Skeletal muscle tissue (tissue), 4 donors: ENCODE measurements around the gene SYT2. TPM values are rescaled to one million over a fixed set of nuclear protein-coding genes. Genes with fewer than 3 reads are reported as not detected.
"Not testable (repeated sequence)": the region's sequence is repeated elsewhere in the genome, so short reads cannot be mapped to it uniquely, and the experiment has no call there.

ENCODE experiments used
- H3K27ac ChIP-seq: one replicate; pipeline ENCODE4 v1.7.0; 2013; ENCODE audit warnings: mild to moderate bottlenecking, low read depth, low read length, inconsistent platforms
- H3K27me3 ChIP-seq, 3 donors: one replicate each; pipeline ENCODE4 v1.7.0; 2013; ENCODE audit warnings: low read length in 3 of 3; ENCODE audit not compliant: control insufficient read depth in 3 of 3, insufficient read depth in 3 of 3
- H3K36me3 ChIP-seq, 3 donors: one replicate each; pipeline ENCODE4 v1.7.0; 2013; ENCODE audit warnings: low read length in 3 of 3; ENCODE audit not compliant: control insufficient read depth in 3 of 3, insufficient read depth in 3 of 3
- H3K4me1 ChIP-seq, 3 donors: one replicate each; pipeline ENCODE4 v1.7.0; 2013; ENCODE audit warnings: low read length in 3 of 3, mild to moderate bottlenecking in 3 of 3; ENCODE audit not compliant: control insufficient read depth in 3 of 3, insufficient read depth in 3 of 3
- H3K4me3 ChIP-seq, 3 donors: one replicate each; pipeline ENCODE4 v1.7.0; 2013; ENCODE audit warnings: low read length in 3 of 3
- H3K9ac ChIP-seq, 3 donors: one replicate each; pipeline ENCODE4 v1.7.0; 2013; ENCODE audit warnings: low read length in 3 of 3, mild to moderate bottlenecking in 3 of 3, moderate library complexity in 2 of 3, low read depth in 1 of 3
- H3K9me3 ChIP-seq, 3 donors: one replicate each; pipeline ENCODE4 v1.7.0; 2013; ENCODE audit warnings: low read length in 3 of 3; ENCODE audit not compliant: control insufficient read depth in 3 of 3
- total RNA-seq: library from RNA; depleted of rRNA; stranded (reverse); fragments of >200 nt; gene quantifications from one replicate; pipeline ENCODE4 v1.2.3, GENCODE V29; 2014
- donor health status: Osteomylitis.

SYT2 gene
- total RNA-seq, 1 donor from 2014 or later: under 0.01 TPM

DNA sequence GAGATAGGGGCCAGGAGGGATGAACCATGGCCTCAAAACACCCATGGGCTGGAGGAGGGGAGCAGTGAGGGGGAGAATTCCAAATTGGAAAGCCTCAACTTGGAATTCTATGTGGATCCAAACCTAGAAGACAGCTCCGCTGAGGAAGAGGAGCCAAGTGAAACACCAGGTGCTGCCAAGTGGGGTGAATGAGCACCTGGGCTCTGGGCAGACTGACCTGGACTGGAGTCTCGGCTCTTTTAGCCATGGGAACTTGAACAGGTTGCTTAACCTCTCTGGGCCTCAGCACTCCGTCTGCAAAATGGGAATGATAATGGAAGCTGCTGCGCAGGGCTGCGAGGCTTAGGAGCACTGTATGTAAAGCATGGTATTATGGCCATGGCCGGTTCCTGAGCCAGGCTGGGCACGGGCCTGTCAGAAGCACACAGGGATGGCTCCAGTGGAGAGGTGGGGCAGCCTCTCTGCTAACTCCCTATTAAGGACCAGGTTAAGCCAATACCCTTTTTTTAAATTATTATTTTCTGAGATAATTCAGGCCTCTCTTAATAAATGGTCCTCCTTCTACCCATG lies 81.5 kb downstream of the SYT2 start:
- Histone ChIP-seq H3K27ac (no peak overlapping the region), H3K9ac (no peak overlapping the region), H3K4me3 (no peak overlapping the region), H3K36me3 (no peaks in the 10 kb centered on the region), H3K4me1 (peaks cover 0 to 33% (median 13%) of the 10 kb centered on the region in 3 donors), H3K9me3 (no peaks in the 10 kb centered on the region), H3K27me3 (peaks cover 22 to 41% (median 27%) of the 10 kb centered on the region in 3 donors)

DNA sequence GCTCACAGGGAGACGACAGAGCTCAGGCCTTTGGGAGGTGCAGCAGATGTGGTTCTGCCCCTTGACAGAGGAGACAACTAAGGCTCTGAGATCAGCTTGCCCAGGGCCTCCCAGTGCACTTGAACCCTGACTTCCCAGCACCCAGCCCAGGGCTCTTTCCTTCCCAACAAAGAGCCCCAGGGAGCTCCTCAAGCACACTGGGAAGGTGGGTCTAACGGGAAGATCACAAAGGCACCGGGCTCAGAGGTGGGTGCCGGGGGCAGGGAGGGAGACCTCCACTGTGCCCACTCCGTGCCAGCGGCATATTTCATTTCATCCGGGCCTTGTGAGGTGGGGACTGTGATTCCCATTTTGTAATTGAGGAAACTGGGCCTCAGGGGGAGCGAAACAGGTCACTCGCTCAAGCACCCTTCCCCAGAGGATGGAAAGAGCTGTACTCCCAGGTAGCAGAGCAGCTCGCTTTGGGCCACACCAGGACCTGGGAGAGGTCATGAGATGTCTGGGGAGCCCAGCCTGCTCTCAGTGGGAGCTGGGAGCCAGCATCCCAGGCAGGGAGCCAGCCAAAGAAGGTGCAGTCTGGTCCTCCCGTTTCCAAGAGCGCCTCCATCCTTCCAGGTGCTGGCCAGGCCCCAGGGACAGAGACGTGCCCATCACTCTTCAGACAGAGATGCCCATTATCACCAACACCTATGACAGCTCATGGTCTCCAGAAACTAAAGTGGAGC lies 82.3 kb downstream of the SYT2 start:
- Histone ChIP-seq H3K4me1 (peaks cover under 1 to 41% (median 14%) of the 10 kb centered on the region in 3 donors), H3K4me3 (no peak overlapping the region), H3K36me3 (no peaks in the 10 kb centered on the region), H3K27ac (no peak overlapping the region), H3K27me3 (peaks cover 22 to 35% (median 24%) of the 10 kb centered on the region in 3 donors), H3K9ac (no peak overlapping the region), H3K9me3 (no peaks in the 10 kb centered on the region)

DNA sequence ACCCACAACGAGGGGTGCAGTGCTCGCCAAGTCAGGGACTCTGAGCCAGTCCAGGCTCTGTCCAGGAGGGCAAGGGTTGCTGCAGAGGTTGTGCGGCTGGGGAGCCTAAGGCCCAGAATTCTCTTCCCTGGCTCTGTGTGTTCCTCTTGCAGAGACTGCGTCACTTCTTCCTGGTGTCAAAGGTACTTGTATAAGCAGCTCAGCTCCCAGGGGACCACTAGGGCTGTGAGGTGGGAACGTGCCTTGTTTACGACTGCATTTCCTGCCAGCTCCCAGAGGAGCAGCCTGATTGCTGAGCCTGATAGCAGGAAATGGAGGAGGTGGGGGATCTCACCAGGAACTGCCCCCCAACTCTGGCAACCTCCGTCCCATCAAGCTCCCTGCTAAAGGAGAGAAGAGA lies 83.2 kb downstream of the SYT2 start:
- not testable (repeated sequence) for H3K4me3 ChIP-seq, H3K36me3 ChIP-seq, H3K9me3 ChIP-seq, H3K9ac ChIP-seq, H3K27ac ChIP-seq
- peaks cover 20 to 31% (median 20%) of the 10 kb centered on the region in 3 donors for H3K27me3 ChIP-seq
- peaks cover 4 to 47% (median 21%) of the 10 kb centered on the region in 3 donors for H3K4me1 ChIP-seq

DNA sequence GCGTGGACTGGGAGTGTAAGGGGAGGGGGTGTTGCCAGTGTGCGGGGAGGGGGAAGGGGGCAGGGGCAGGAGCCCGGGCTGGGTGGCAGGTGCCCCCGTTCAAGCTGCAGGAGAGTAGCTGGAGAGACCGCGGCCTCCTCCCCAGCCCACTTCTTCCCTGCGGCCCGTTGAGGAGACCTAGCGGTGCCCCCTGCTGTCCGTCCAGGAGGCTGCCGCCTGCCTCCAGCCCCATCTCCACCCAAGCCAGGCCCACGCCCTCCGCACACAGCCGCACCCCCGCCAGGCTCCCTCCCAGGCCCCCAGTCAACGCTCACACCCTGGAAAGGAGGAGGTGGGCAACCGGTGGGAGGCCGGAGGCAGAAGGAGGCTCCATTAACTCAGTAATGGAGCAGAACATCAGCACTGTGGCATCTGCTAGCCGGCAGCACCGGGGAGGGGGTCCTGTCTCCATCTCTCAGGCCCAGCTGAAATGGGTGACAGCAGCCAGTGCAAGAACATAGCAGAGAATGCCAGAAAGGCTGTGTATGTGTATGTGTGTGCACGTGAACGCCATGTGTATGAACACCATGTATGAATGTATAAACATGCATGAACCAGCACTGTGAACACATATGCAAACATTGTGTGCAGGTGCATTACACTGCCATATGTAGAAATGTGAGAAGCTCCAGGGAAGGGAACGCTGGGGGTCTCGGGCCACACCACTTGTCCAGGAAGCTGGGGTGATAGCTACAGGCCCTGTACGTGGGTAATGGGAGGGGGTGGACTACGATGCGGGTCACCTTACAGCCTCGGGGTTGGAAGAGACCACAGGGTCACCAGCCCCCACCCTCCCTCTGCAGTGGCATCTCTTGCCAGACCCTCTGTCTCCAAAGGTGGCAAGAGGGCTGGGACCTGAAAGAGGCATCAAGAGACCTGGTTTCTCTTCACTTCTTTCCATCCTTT lies 84.6 kb downstream of the SYT2 start:
- Histone ChIP-seq H3K27ac (no peak overlapping the region), H3K9ac (no peak overlapping the region), H3K36me3 (no peaks in the 10 kb centered on the region), H3K4me1 (peaks cover 4 to 47% (median 21%) of the 10 kb centered on the region in 3 donors), H3K9me3 (no peaks in the 10 kb centered on the region), H3K4me3 (no peak overlapping the region), H3K27me3 (peaks cover 6 to 18% (median 9%) of the 10 kb centered on the region in 3 donors)

DNA sequence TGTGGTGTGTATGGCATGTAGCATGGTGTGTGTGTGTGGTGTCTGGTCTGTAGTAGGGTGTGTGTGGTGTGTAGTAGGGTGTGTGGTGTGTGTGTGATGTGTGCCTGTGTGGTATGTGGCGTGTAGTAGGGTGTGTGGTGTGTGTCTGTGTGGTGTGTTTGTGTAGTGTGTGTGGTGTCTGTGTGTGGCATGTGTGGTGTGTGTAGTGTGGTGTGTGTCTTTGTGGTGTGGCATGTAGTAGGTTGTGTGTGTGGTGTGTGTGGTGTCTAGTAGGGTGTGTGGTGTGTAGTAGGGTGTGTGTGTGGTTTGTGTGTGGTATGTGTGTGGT lies 85.5 kb downstream of the SYT2 start:
- Histone ChIP-seq H3K4me3 (no peak overlapping the region), H3K9me3 (no peaks in the 10 kb centered on the region), H3K27ac (no peak overlapping the region), H3K27me3 (peaks cover 0 to 11% (median 7%) of the 10 kb centered on the region in 3 donors), H3K36me3 (no peaks in the 10 kb centered on the region), H3K9ac (no peak overlapping the region), H3K4me1 (peaks cover 4 to 47% (median 21%) of the 10 kb centered on the region in 3 donors)

DNA sequence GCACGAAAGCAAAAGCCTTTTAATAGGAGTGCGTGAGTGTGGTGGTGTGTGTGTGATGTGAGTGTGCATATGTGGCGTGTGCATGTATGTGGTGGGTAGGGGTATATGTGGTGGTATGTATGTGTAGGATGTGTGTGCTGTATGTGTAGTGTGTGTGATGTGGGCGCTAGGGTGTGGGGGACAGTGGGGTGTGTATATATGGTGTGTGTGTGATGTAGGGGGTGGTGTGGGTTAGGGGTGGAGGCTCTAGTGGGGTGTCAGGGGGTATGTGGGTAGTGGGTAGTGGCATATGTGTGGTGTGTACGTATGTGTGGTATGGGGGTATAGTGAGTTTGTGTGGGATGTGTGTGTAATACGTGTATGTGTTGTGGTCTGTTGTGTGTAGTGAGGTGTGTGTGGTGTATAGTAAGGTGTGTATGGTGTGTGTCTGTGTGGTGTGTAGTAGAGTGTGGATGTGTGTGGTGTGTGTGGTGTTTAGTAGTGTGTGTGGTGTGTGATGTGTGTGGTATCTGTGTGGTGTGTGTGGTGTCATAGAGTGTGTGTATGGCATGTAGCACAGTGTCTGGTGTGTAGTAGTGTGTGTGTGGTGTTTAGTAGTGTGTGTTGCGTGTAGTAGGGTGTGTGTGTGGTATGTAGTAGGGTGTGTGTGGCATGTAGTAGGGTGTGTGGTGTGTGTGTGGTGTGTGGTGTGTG lies 86.0 kb downstream of the SYT2 start:
- no peaks in the 10 kb centered on the region for H3K9me3 ChIP-seq
- H3K4me1 ChIP-seq: peaks cover 7 to 52% (median 25%) of the 10 kb centered on the region in 3 donors
- H3K27me3 ChIP-seq: peaks cover 0 to 11% (median 7%) of the 10 kb centered on the region in 3 donors
- H3K27ac ChIP-seq: no peak overlapping the region
- no peak overlapping the region for H3K9ac ChIP-seq
- no peaks in the 10 kb centered on the region for H3K36me3 ChIP-seq
- no peak overlapping the region for H3K4me3 ChIP-seq

DNA sequence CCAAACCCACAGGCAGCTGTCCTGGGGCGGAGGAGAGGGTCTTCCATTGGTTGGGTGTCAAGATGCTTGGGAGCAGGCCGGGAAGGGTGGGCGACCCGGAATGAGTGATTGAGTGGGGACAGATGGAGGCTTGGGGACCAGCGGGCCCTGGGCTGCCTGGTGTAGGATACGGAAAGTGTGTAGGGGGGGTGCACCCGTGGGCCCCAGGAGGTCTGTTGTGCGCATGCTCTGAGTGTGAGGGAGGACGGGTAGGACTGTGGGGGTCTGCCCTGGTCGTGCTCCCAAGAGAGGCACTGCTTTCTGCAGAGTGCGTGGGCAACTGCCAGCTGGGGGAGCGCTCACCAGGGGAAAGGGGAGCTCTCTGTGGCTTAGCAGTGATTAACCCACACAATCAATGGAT lies 86.8 kb downstream of the SYT2 start:
- H3K4me3 ChIP-seq: peak overlapping the region in 1 of 3 donors; percentile 22
- H3K27ac ChIP-seq, H3K27me3 ChIP-seq, H3K9ac ChIP-seq, H3K36me3 ChIP-seq, H3K9me3 ChIP-seq: not testable (repeated sequence)
- peaks cover 12 to 60% (median 32%) of the 10 kb centered on the region in 3 donors for H3K4me1 ChIP-seq

DNA sequence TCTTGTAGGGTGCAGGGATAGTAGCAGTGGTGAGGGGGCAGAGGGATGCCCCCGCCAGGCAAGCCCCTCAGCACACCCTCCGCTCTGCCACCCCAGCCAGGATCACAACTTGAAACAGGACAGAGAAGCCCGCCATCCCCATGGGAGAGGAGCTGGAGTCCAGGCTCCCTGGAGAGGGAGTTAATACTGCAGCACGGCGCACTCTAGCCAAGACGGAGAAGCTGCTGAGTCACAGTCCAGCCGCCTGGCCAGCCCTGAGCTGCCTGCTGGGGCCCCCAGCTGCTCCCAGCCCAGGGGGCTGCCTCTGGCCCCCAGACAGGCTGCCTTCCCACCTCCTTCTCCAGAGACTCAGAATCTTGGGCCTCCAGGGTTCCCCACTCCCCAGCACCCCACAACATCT lies 87.2 kb downstream of the SYT2 start:
- Histone ChIP-seq H3K9ac (peak overlapping the region in 1 of 3 donors; percentile 8), H3K27ac (no peak overlapping the region), H3K27me3 (peaks cover 0 to 7% (median 5%) of the 10 kb centered on the region in 3 donors), H3K4me1 (peaks cover 13 to 64% (median 36%) of the 10 kb centered on the region in 3 donors), H3K4me3 (no peak overlapping the region), H3K9me3 (no peaks in the 10 kb centered on the region), H3K36me3 (no peaks in the 10 kb centered on the region)

DNA sequence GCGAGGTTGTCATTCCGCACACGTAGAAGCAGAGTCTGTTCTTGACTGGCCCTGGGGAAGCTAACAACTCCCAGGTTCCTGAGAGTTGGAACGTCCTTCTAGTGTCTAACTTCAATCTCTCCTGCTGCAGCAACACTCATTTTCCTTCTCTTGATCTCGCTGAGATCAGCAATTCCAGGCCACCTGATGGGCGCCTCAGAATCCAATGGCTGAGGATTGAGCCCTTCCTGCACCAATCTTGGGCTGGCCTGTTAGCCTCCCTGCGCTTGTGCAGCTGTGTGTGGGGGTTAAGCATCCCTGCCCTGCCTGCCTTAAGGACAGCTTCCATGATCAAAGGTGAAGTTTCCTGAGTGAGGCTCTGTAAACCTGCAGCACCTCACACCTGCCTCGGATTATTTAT lies 87.9 kb downstream of the SYT2 start:
- no peaks in the 10 kb centered on the region for H3K36me3 ChIP-seq
- H3K27ac ChIP-seq: no peak overlapping the region
- peaks cover 13 to 63% (median 35%) of the 10 kb centered on the region in 3 donors for H3K4me1 ChIP-seq
- peaks cover 0 to 7% (median 5%) of the 10 kb centered on the region in 3 donors for H3K27me3 ChIP-seq
- H3K4me3 ChIP-seq: no peak overlapping the region
- H3K9me3 ChIP-seq: no peaks in the 10 kb centered on the region
- H3K9ac ChIP-seq: no peak overlapping the region
